CD4-positive, alpha-beta T cell treated with Interleukin-12 subunit alpha and Interleukin-12 subunit beta, for 1 hour (primary cell): ENCODE results near the gene STX1A.

Source experiments
- DNase-seq: peaks from one replicate; pipeline ENCODE4 v3.0.0-alpha.2; 2020

Gene STX1A

GRCh38 chr7:73706126-73707044 is 13.1 kb downstream of the STX1A start:
- no peak for DNase-seq

DNA sequence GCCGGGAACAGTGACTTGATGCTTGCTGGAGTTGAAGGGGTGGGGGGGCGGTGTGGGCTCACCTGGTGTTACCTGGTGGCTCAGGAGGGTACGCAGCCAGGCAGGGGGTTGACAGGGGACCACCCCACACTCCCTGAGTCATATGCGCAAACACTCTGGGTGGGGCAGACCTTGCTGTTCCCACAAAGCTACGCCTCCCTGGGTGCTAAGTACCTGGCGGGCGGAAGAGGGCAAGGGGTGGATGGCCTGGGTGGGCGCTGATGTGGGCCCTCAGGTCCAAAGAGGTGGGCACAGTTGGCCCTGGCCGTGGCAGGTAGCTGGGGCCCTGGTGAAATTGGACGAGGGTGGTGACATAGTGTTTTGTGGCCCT is 13.9 kb downstream of the STX1A start:
- DNase-seq, result no peak

DNA sequence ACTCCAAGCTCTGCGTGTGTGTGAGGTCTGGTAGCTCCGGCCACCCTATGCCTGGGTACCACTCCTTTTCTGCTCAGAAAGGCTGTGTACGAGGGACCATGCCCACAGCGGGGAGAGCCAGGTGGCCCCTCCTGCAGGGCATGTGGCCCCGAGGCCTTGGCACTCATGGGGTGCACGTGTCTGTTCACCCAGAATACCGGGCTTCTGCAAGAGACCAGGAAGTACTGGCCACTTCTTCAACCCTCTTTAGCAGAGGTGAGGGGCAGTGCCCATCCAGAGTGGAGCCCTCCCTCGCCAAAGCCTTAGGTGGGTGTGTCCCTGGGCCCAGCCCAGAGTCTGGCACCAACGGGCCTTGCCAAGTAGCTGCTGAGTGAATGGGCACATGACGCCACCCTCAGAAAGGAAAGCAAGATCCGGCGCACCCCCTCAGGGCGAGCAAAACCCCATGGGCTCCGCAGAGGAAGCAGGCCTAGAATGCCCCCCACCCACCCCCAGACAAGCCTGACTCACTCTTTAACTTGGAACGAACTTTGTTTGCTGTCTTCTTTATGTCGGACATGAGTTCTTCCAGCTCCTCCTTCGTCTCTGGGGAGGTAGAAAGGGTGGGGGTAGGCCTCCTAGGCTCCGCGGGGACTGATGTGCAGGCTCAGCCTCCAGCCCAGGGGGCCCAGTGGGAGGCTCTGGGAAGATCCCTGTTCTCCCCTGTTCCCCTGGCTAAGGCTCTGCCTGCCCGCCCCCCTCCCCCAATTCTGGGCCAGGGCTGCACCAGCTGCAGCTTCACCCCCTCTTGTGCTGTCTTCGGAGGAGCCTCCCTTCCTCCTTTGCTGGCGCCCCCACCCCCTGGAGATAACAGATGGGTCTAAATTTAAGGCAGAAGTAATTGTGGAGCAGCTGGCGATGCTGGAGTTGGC is 14.6 kb downstream of the STX1A start:
- DNase-seq, result no peak

GRCh38 chr7:73703757-73704639 is 15.5 kb downstream of the STX1A start:
- peak; percentile 38 for DNase-seq

- DNase-seq, result no peak
Measured at GRCh38 chr7:73703225-73703624, 16.2 kb downstream of the STX1A start.

- no peak for DNase-seq
Measured at GRCh38 chr7:73702665-73703064, 16.8 kb downstream of the STX1A start.

- no peak for DNase-seq
Measured at GRCh38 chr7:73702226-73702625, 17.2 kb downstream of the STX1A start.

DNA sequence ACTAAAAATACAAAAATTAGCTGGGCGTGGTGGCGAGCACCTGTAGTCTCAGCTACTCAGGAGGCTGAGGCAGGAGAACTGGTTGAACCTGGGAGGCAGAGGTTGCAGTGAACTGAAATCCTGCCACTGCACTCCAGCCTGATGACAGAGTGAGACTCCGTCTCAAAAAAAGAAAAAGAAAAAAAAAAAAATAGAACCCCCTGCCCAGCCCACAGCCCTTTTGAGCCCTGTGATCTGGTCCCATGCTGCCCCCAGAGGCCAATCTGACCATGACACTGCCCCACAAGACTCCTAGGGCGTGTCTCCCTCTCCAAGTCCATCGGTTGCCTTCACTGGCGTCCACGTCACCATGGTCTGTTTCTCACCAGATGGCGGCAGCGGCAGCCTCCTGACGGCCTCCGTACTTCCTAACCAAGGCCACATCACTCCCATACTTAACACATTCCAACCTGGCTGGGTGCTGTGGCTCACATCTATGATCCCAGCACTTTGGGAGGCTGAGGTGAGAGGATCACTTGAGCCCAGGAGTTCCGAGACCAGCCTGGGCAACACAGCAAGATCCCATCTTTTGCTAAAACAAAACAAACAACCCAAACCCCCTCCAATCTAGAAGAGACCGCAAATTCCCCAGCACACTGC is 18.0 kb downstream of the STX1A start:
- peak; percentile 40 for DNase-seq

DNA sequence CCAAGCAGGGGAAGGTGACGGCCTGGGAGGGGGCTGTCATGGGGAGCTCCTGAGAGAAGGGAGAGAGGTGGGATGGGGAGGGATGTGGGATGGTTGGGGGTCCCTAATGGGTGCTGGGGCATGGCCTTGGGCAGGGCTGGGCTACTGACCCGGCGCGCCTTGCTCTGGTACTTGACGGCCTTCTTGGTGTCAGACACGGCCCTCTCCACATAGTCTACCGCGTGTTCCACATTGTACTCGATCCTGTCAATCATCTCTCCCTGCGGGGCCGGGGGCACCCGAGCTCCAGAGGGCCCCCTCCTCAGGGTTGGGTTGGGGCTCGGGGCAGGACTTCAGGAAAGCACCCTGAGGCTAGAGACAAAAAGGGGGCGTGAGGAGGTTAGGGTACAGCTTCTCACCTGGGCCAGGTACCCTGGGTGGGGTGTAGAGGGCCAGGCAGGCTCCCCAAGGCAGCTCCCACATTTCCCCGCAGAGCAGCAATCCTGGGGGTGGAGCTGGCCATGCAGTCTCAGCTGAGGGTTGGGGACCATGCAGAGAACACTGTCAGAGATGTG is 18.8 kb downstream of the STX1A start:
- DNase-seq, result no peak

DNA sequence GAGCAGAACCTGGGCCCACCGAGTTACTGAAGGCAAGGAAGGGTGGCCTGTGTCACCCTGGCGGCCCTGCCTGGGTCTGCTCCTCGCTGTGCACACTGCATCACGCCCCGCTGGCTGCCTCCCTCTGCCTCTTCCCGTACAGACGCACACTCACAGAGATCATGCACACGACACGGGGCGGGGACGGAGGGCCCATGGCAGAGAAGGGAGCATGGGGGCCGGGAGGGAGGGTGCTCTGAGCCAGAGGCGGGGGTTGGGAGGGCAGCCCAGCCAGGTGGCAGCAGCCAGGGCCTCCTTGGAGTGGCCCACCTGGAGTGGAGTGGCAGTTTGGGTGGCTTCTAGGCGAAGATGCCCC is 19.4 kb downstream of the STX1A start:
- no peak for DNase-seq

- no peak for DNase-seq
Measured at GRCh38 chr7:73699370-73700068, 19.9 kb downstream of the STX1A start.

DNA sequence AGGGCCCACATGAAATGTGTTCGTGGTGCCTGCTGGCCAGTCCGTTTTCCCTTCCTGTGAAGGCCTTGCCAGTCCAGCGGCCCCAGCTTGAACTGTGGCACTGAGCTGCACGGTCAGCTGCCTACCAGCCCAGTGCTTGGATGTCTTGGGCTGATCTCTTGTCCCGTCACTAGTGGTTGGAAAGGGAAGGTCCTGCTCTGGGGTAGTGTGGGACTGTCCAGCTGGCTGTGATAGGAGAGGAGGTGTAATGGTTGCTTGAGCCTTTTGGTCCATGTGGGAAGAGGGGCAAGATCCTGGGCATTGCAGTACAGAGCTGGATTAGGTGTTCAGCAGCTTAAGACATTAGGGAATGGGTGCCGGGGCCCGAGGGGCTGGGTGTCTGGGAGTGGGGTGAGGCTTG is 21.1 kb downstream of the STX1A start:
- no peak for DNase-seq

DNA sequence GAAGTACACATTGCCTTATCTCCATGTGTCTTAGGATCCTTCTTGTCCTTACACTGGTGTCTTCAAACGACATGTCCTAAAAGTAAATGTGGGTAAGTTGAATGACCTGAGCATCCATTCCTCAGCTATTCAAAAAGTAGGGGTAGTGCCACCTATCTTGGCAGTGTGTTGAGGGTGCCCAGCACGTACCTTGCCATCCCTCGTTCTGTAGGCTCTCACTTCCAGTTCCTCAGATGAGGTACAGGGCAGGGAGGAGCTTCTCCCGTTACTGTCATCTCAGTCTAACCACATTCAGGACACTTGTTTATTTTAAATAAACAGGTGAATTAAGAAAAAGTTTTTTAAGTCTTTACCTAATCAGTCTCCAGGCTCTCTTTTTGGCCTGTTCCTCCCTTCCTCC is 23.1 kb downstream of the STX1A start:
- DNase-seq, result no peak

- no peak for DNase-seq
Measured at GRCh38 chr7:73690646-73691045, 28.8 kb downstream of the STX1A start.

GRCh38 chr7:73688288-73688687 is 31.2 kb downstream of the STX1A start:
- no peak for DNase-seq

DNA sequence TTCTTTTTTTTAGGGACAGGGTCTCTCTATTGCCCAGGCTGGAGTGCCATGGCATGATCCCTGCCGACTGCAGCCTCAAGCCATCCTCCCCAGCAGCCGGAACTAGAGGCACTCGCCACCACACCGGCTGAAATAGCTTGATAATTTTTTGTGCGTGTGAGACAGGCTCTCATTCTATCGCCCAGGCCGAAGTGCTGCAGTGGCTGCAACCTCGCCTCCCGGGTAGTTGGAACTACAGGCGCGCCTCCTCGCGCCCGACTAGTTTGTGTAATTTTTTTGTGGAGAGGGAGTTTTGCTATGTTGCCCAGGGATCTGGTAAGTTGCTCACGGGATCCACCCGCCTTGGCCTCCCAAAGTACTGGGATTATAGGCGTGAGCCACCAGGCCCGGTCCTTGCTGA is 34.2 kb downstream of the STX1A start:
- no peak for DNase-seq

DNA sequence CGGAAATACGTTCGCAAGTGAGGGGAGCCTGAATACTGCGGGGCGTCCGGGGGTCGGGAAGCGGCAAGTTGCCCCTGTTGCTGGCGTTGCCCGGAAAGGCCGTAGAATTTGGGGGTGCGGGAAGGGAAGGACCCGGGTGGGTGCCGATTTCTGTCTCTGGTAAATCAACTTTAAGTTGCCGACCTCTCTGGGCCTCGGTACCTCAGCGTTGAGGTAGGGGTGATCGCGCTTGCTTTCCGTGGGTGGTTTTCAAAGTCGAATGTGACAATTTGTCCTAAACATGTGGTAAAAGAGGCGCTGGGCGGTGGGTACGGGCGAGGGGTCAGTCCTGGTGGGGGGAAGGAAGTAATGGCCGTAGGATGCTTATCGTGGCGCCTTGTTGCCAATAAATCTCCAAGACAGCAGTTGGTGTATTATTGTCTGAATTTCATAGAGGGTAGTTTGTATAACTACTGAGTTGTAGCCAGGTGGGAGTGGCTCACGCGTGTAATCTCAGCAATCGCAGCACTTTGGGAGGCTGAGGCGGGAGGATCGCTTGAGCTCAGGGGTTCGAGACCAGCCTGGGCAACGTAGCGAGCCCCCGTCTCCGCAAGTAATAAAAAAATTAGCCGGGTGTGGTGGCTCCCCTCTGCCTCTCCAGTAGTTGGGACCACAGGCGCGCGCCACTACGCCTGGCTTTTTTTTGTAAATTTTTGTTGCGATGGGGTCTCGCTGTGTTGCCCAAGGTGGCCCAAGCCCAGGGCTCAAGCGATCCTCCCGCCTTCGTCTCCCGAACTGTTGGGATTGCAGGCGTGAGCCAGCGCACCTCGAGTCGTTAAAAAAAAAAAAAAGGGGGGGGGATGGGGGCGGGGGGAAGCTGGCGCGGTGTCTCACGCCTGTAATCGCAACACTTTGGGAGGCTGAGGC is 35.4 kb downstream of the STX1A start:
- DNase-seq, result no peak

GRCh38 chr7:73683056-73683787 is 36.2 kb downstream of the STX1A start, which contains the start of the genes BUD23 and DNAJC30:
Gene BUD23, plus strand, starts transcription at chr7:73683597. Its CDS starts 29 bp downstream, at chr7:73683626.
Gene DNAJC30, minus strand, starts transcription at chr7:73683453. Its CDS starts 30 bp downstream, at chr7:73683423.
- DNase-seq, result peak; percentile 95

- DNase-seq, result no peak
Measured at GRCh38 chr7:73682745-73683055, 36.8 kb downstream of the STX1A start.

DNA sequence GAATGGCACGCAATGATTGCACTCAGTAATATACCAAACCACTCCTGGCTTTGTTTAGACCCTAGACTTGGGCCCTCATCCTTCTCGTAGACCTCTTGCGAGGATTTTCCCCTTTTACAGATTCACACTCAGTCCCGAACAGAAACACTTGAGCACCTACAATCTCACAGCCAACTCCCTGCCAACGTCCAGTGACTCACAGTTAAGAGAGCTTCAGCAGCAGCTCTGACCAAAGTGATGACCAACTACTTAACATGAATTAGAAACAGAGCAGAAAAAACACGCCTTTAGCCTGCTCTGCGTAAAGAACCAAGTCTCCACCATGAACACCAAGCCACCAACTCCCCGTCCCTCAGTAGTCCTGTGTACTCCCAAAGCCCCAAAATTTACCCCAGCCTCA is 38.4 kb downstream of the STX1A start:
- DNase-seq, result no peak
